Gastrocnemius medialis (tissue), 4 donors: Measurements from ENCODE around the gene DDX23.

Source experiments
- POLR2A ChIP-seq, 2 donors: fragments of 450-650 bp; IDR thresholded peaks; one replicate each; pipeline ENCODE4 v1.6.1; 2017; ENCODE audit warnings: antibody characterized with exemption in 2 of 2, mild to moderate bottlenecking in 2 of 2, moderate library complexity in 2 of 2
- TF ChIP-seq, protein P1 (sequence below), 5 experiments: fragments of 450-650 bp in 3 of 5; fragments of 200-600 bp in 2 of 5; sonication (generic) in 2 of 5; IDR thresholded peaks in 4 of 5; conservative IDR thresholded peaks in 1 of 5; 1 replicate in 4 of 5; 2 replicates in 1 of 5; pipeline ENCODE4 v1.5.1; 2016 to 2019; ENCODE audit warnings: antibody characterized with exemption in 5 of 5, mild to moderate bottlenecking in 3 of 5, moderate library complexity in 3 of 5

DNA sequence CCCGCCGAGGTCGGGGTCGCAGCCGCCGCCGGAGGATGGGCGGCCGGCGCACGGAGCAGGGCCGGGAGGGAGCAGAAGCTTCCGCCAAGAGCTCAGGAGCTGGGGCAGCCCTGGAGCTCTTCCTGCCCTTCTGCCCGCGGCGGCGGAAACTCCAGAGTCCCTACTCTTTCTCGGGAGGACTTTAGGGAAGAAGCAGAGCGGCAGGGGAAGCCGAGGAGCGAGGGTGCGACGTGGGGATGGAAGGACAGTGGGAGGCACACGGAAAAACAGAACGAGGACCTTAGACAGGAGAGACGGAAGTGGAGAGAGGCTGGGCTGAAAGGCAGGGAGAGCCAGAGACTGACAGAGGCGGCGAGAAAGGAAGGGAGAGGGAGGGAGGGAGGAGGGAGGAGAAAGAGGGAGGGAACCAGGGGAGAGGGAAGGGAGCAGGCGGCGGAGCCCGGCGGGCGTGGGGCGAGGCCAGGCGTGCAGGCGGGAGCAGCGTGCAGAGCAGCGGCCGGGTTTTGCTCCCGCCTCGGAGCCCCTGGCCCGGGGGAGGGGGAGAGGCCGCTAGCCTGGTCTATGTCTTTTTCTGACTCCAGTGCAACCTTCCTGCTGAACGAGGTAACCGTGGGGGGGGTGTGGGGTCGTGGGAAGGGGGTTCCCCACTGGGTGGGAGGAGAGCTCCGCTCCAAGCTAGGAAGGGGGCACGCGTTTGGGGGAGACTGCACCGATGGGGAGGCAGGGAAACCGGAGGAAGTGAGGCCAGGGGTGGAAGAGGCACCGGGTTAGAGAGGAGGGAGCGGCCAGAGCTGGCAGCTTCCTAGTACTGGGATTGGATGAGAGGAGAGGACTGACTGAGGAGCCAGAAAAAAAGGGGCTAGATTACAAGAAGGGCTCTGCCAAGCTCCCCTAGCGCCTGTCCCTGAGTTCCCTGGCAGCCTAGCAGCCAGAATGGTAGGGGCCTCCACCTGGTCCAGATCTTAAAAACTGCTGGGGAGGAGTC is 36.5 kb downstream of the DDX23 start:
- TF ChIP-seq, protein P1, sequence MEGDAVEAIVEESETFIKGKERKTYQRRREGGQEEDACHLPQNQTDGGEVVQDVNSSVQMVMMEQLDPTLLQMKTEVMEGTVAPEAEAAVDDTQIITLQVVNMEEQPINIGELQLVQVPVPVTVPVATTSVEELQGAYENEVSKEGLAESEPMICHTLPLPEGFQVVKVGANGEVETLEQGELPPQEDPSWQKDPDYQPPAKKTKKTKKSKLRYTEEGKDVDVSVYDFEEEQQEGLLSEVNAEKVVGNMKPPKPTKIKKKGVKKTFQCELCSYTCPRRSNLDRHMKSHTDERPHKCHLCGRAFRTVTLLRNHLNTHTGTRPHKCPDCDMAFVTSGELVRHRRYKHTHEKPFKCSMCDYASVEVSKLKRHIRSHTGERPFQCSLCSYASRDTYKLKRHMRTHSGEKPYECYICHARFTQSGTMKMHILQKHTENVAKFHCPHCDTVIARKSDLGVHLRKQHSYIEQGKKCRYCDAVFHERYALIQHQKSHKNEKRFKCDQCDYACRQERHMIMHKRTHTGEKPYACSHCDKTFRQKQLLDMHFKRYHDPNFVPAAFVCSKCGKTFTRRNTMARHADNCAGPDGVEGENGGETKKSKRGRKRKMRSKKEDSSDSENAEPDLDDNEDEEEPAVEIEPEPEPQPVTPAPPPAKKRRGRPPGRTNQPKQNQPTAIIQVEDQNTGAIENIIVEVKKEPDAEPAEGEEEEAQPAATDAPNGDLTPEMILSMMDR (IDR thresholded peaks at IDR 0.05 in 4 of 5, conservative IDR thresholded peaks at IDR 0.05 in 1 of 5), result no peak
- peak; percentile 2 to 28 for TF ChIP-seq POLR2A (IDR thresholded peaks at IDR 0.05)
